HG03280 (cell line): ENCODE data around the gene SLC16A6.
"Not testable (repeated sequence)": the region's sequence is repeated elsewhere in the genome, so short reads cannot be mapped to it uniquely, and the experiment has no call there.

Source experiments
- ATAC-seq: cut with Tn5 transposase; IDR thresholded peaks from one replicate; pipeline ENCODE4 v1.9.1; 2021; ENCODE audit warnings: mild to moderate bottlenecking, moderate library complexity; ENCODE audit not compliant: unreplicated experiment

The SLC16A6 gene

GRCh38 chr17:68253426-68253825 lies 37.5 kb downstream of the SLC16A6 start:
- ATAC-seq, result not testable (repeated sequence)

DNA sequence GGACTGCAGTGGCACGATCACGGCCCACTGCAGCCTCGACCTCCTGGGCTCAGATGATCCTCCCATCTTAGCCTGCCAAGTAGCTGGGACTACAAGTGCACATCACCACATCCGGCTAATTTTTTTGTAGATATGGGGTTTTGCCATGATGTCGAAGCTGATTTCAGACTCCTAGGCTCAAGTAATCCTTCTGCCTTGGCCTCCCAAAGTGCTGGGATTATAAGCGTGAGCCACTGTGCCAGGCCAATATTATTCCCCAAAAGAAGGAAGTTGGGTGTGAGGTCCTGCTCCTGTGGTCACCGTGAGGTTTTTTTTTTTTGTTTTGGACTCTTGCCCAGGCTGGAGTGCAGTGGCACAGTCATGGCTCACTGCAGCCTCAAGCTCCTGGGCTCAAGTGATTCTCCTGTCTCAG lies 41.6 kb downstream of the SLC16A6 start:
- no peak for ATAC-seq

- ATAC-seq, result no peak
These were observed 42.0 kb downstream of the SLC16A6 start for GRCh38 chr17:68248891-68249290.

DNA sequence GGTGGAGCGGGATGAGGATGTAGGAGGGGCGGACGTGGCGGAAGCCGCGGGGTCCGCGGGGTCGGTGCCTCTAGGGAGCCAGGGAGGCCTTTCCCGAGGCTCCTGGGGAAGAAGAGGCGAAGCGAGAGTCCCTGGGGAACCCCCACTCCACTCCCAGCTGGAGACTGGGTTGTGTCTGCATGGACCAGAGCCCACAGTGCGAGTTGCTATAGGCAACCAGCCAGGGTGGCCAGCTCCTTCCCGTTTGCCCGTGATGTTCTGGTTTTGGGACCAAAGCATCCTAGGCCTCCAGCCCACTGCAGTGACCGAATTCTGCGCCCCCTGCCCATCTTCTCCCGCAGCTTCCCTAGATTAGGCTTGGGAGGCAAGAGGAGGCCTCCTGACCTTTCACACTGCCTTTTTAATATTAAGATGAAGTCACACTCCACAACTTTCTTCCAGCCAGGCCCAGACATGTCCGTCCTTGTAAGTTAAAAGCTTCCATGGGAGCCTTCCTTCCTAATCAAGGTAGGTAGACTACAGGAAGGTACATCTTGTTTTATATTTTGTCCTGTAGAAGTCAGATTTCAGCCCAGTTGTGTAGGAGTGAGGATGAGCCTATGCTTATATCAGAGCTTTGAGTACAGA lies 42.6 kb downstream of the SLC16A6 start:
- ATAC-seq, result peak; percentile 27

DNA sequence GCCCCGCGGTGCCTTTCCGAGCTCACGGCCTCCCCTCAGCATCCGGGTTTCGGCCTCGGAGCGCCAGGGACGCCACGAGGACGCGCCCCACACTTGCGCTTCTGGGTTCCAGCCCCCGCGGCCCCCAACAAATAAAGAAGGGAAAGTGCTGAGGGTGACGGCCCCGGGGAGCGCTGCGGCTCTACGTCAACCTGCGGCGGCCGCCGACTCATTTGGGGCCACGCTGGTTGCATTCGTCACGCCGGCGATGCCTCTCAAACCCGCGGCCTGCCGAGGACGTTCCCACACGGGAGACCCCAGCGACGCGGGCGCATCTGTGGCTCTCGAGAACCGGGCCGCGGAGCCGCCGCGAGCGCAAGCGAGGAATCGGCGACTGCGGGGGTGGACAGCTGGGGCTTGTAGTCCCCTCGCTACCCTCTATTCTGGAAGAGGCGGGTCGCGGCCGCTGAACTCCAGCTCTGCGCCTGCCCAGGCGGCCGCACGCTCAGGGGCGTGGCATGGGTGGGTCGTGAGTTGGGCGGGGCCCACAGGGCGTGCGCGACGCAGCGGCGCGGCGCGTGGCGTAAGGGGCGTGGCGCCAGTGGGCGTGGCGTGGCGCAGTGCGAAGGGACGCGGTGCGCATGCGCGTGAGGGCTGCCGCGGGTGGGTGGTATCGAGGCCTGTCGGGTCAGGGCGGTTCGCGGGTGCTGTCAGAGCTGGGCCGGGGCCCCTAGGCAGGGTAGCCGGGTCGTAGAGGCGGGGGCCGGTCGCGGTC lies 43.3 kb downstream of the SLC16A6 start, which contains the start of gene AMZ2:
AMZ2 (plus strand) TSS at position 599 of the 754 bp plus-strand sequence. CDS start 2,145 bp downstream, outside the sequence.
- peak; percentile 92 for ATAC-seq

DNA sequence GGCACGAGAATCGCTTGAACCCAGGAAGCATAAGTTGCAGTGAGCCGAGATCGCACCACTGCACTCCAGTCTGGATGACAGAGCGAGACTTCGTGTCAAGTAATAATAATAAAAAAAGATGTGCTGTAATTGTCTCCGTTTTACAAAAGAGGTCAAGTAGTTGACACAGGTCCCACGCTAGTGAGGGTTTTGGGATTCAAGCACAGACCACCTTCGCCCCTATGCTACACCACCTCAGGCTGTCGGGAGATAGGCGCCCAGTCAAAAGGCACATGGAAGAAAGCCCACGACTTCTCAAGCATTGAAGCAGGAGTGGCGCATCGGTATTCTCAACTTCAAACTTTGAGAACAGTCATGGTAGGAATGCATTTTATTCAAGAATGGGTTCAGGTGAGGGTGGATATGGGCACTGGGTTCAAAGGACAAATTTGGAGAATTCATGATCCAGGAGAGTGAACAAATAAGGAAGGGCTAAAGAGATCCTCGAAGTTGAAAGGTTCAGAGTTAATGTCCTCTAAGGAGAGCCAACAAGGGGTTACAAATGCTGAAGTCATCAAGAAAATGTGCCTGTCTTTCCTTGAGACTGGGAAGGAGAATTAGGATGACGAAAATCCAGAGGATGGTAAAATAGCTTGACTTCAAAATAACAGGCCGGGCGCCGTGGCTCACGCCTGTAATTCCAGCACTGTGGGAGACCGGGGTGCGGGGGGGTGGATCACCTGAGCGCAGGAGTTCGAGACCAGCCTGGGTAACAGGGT lies 44.5 kb downstream of the SLC16A6 start:
- ATAC-seq, result no peak

GRCh38 chr17:68239632-68240366 lies 51.1 kb downstream of the SLC16A6 start:
- no peak for ATAC-seq

DNA sequence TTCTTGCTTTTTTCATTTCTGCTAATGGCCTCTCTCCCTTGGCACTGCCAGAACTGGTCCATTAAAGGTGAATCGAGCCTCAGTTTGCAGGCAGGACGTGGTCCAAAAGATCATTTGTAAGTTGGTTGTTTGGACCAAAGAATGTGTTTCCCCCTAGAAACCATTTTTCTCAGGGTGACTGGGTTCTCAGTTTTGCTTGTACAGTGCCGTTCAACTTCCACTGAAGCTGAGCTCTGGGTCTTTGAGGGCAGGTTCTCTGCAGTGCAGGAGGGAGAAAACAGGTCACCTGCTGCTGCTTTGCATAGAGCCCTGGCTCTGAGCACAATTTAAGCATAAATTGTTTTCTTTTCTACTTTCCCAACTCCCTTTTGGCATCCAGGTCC lies 52.1 kb downstream of the SLC16A6 start:
- ATAC-seq, result no peak

DNA sequence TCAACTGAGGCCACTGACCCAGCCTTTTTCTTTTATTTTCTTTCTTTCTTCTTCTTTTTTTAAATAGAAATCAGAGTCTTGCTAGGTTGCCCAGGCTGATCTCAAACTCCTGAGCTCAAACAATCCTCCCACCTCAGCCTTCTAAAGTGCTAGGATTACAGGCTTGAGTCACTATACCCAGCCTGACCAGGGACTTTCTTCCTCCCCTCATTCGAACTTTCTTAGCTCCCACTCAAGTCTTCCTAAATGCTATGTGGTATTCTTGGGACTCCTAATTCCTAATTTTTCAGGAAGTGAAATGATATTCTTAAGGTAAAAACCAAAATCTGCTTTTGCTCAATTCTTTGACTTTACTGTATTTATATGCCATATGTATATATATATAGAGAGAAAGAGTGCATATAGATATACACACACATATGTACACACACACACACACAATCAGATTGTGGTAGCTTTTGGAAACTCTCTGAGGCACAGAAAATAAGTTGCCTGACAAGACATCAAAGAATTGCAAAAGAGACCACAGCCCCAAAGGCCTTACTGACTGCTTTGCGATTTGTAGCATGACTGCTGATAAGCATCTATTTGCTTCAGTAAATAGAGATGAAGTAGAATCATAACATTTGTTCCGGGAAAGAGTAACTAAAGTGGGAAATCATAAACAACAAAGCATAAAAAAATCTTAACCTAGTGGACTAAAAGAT lies 52.6 kb downstream of the SLC16A6 start:
- ATAC-seq, result no peak

GRCh38 chr17:68237369-68238163 lies 53.4 kb downstream of the SLC16A6 start:
- ATAC-seq, result peak; percentile 72

DNA sequence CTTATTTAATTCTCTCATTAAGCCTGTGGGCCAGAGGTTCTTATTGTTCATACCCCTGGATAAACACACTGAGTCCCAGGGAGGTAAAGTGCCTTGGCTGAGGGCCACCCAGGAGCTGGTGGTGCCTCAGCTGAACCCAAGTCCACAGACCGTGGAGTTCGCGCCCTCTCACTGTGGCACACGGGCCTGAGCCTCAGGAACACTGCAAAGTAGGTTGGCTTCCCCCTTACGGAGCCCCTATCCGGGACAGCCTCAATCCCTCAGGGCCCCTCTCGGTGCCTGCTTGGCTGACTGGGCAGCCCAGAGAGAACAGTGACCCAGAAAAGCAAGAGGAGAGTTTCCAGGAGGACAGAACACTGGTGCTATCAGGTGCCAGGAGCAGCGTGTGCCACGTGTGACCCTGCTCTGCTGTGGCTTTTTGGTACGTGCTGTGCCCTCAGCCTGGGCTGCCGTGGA lies 55.6 kb downstream of the SLC16A6 start:
- ATAC-seq, result not testable (repeated sequence)

GRCh38 chr17:68234726-68235335 lies 56.1 kb downstream of the SLC16A6 start:
- ATAC-seq, result not testable (repeated sequence)

DNA sequence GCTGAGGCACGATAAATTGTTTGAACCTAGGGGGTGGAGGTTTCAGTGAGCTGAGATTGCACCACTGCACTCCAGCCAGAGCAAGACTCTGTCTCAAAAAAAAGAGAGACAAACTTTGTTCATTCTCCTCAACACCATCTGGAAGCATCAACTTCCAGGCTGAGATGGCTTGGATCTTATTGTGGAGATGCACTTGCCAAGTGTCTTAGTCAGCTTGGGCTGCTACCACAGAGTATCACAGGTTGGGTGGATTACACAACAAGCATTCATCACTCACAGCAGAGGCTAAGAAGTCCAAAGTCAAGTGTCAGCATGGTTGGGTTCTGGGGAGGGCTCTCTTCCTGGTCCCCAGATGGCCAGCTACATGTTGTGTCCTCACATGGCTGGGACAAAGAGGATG lies 58.2 kb downstream of the SLC16A6 start:
- not testable (repeated sequence) for ATAC-seq

DNA sequence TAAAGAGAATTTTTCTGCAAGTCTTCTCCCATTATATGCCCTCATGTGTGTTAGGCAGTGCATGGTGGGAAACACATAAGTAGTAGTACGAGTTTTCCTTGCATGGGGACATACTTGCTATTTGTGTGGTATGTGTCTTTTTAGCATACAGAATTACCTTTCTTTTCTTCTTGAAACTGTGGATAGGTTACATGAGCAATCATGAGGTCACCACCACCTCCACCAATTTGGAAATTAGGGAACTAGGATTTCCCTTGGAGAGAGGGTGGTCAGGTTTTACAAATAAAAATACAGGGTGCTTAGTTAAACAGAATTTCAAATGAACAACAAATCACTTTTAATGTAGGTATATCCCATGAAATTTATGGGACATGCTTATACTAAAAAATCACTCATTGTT lies 59.4 kb downstream of the SLC16A6 start:
- no peak for ATAC-seq

DNA sequence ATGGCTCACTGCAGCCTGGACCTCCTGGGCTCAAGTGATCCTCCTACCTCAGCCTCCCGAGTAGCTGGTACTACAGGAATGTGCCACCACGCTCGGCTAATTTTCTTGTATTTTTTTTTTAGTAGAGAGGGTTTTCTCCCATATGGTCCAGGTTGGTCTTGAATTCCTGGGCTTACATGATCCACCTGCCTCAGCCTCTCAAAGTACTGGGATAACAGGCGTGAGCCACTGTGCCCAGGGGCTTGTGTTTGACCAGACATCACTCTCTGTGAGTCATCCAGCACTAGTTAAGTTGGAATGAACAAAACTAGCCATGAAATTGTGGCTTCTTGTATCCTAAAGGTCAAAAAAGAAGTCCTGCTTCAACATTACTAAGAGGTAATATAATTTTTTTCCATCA lies 59.8 kb downstream of the SLC16A6 start:
- ATAC-seq, result not testable (repeated sequence)

DNA sequence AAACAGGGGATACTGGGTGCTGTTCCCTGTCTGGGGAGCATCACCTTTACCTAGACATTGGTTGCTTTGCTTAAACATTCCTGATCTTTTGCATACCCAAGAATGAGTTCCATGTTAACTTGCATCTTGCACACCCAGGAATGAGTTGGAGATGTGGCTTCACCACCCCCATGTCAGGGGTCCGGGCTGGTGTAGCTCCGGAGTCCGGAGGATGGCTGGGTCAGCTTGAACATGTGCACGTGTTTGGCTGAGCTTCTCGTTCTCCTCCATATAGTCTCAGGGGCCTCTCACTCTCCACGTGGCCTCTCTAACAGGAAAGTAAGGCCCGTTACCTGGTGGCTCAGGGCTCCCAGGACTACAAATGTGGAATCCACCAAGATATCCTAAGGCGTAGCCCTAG lies 61.3 kb downstream of the SLC16A6 start:
- ATAC-seq, result no peak

DNA sequence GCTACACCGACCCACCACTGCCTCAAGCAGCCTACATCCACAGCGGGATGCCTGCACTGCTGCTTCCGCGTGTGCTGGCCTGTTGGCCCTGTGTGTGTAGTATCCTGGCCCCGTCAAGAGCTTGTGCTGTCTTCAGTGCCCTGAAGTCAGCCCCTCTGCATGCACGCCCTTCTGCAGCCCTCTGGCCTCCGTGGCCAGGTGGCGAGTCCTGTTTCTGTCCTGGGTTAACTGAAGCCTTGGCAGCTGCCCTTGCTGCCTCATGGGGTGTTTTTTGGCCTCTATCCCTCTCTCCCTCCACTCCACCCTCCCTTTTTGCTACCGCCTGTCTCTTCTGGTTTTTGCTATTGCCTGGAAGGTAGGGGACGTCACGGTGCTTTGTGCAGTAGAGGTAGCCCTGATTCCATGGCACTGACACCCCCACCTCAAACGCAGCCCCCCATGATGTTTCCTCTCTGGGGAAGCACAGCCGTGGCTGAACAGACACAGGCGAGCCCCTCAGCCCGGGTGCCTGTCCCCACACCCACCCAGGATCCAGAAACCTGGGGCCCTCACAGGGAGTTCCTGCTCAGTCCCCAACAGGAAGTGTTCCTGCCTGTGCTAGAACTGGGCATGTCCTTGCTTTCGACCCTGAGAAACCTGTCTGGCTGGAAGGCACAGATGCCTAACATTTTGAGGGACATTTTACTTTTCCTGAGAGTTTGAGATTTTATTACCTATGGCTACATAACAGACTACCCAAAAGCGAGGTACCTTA lies 61.9 kb downstream of the SLC16A6 start:
- no peak for ATAC-seq

GRCh38 chr17:68228039-68228680 lies 62.8 kb downstream of the SLC16A6 start:
- ATAC-seq, result not testable (repeated sequence)
